NCI-H1436 treated with DMSO at 0.1 percent for 48 hours (cell line): ENCODE results near the gene EED.
"Not testable (repeated sequence)": the region's sequence is repeated elsewhere in the genome, so short reads cannot be mapped to it uniquely, and the experiment has no call there.

Experiments
- DNase-seq: peaks from one replicate; lab custom pipeline; 2025; lab: John Stamatoyannopoulos, UW

The EED gene

DNA sequence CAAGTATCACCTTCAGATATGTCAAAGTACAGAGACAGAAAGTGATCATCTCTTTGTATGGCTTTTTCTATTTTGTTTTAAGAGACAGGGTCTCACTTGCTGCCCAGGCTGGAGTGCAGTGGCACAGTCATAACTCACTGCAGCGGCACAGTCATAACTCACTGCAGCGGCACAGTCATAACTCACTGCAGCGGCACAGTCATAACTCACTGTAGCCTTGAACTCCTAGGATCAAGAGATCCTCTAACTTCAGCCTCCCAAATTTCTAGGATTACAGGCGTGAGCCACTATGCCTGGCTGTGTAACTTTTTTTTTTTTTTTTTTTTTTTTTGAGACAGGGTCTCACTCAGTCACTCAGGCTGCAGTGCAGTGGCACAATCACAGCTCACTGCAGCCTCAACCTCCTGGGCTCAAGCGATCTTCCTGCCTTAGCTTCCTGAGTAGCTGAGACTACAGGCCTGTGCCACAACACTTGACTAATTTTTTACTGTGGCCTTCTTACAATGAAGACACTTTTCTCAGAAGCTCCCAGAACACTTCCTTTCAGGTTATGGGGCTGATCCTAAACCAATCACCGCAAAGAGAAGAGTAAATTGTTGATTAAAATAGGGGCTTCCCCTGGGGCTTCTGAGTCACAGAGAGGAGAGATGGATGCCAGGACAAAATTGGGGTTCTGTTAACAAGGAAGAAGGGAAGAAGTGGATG, 48.5 kb downstream of the EED start:
- no peak for DNase-seq

DNA sequence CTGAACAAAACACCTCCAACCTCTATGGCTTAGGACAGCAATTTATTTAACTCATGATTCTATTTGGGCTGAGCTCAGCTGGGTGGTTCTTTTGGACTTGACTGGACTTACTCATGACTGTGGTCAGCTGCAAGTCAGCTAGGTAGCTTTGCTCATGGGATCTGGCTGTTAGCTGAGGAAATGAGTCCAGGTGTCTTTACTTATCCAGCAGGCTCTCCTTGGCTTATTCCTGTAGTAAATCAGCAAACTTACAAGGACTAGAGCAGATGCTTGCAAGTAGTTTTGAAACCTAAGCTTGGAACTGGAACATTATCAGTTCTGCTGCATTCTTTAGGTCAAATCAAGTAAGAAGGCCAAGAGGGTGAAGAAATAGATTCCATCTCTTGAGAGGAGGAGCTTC, 49.5 kb downstream of the EED start:
- no peak for DNase-seq

DNA sequence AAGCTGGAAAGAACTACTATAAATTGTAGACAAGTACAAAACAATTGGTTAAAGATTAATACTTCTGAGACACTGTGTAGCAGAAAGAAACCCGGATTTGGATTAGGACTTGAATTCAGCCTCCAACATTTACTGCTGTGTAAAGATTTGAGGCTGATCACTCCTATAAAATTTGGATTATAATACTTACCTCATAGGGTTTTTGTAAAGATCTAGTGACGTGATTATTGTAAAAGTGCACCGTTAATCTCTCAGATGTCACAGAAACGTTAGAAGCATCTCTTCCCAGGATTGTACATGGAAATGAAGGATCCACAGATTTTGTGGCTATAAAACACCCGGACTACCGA, 57.2 kb downstream of the EED start:
- DNase-seq: no peak

DNA sequence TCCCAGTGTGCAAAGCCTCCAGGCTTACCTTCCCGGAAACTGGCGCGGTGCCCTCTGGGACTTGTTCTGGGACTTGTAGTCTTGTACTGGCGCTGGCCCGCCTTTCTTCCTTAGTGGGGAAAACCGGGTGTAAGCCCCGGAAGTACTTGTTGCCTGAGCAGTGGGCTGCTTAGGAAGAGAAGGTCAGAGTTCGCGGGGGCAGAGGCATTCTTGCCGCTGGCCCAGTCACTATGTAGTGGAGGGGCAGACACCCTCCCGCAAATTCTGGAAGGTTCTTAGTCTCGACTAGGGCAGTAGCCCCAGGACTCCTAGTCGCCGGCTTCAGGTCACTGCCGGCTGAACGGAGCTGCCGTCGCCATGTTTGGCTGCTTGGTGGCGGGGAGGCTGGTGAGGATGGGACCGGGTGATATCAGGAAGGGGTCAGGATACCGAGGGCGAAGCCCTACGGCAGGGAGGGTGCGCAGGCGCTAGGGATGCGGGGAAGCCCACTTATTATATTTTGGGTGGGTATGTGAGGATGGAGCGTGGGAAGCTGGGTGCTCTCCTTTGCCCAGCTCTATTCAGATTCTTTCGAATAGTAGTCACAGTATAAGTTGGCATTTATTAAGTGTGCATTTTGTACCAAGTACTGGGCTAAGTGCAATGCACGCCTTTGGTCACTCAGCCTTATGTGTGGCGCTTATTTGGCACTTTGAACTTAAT, 57.7 kb downstream of the EED start, which contains the start of gene HIKESHI:
Gene HIKESHI, plus strand, starts transcription at position 149 of the 702 bp plus-strand sequence. Its CDS starts 209 bp downstream, at position 358.
- peak; percentile 94 for DNase-seq

DNA sequence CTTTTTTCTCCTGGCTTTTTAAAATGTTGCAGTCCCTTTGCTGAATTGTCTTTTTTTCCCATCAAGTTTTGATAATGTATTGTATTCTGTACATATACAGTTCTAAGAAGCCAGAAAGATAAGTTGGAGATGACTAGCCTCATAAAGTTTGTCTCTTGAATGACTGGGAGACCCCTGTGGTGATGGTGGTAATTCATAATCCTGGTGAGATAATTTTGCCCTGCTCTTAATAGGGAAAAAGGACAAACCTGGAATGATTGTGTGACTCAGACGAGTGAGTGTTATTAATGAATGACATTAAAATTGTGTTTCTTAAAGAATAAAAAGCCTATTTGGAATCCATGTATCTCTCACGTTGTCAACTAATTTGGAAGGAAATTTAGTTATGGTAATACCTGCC, 58.7 kb downstream of the EED start:
- no peak for DNase-seq

DNA sequence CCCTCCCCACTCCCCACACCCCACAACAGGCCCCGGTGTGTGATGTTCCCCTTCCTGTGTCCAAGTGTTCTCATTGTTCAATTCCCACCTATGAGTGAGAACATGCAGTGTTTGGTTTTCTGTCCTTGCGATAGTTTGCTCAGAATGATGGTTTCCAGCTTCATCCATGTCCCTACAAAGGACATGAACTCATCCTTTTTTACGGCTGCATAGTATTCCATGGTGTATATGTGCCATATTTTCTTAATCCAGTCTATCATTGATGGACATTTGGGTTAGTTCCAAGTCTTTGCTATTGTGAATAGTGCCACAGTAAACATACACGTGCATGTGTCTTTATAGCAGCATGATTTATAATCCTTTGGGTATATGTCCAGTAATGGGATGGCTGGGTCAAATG, 64.2 kb downstream of the EED start:
- not testable (repeated sequence) for DNase-seq

DNA sequence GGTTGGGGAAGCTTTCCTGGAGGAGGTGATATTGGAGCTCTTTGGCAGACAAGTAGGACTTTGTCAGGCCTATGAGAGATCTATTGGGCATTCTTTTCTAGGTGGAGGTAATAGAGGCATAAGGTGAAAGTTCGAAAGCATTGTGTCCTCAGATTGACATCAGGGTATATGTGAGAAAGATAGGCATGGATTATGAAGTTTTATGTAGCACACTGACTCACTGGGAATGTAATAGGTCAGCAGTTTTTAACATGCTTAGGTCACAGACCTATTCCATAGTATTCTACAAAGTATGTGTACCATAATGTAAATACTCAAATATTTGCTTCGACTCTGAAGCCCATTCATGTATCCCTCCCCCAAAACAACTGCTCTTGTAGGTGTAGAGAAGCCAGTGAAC, 69.2 kb downstream of the EED start:
- DNase-seq: no peak

DNA sequence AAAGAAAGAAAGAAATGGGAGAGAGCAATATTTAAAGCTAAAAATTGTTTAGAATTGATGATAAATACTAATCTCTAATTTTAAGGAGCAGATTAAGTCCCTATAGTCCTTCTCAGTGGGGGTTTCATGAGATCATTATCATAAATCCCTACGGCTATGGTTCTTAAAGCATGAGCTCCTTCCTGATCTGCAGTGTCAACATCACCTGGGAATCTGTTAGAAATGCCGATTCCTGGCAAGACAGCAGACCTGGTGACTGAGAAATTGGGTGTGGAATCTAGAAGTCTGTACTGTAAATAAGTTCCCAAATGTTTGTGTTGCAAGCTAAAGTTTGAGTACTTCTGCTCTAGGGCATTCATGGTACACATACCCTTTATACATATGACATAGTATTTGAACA, 70.1 kb downstream of the EED start:
- no peak for DNase-seq
